Fibroblast of the aortic adventitia (primary cell): Measurements from ENCODE around the gene EPC2. TPM values are rescaled to one million over a fixed set of nuclear protein-coding genes. Genes with fewer than 3 reads are reported as not detected.

ENCODE experiments used
- DNase-seq: peaks from one replicate; pipeline ENCODE4 v3.0.0-alpha.2; 2010; ENCODE audit warnings: low read depth
- H3K4me3 ChIP-seq: 2 replicates; pipeline ENCODE4 v1.5.1; 2011; ENCODE audit warnings: low read depth, mild to moderate bottlenecking, control low read depth, low read length, moderate library complexity
- CTCF ChIP-seq: IDR thresholded peaks from 2 replicates; pipeline ENCODE4 v1.5.1; 2011; ENCODE audit warnings: mild to moderate bottlenecking, low read length, control low read depth, inconsistent platforms; ENCODE audit not compliant: insufficient read depth
- total RNA-seq: library from RNA; depleted of rRNA; stranded (reverse); fragments of >200 nt; gene quantifications from 2 replicates; pipeline ENCODE4 v1.2.3, GENCODE V29; 2012; ENCODE audit warnings: low replicate concordance

The EPC2 gene
- 22.4 and 31.7 TPM in 2 replicates for total RNA-seq

GRCh38 chr2:148643998-148644882 is at the start of gene EPC2:
Gene EPC2 (plus strand): TSS chr2:148644751. CDS start chr2:148645018, 267 bp downstream.
- peak within 1 kb of the TSS; percentile 96 for H3K4me3 ChIP-seq
- no peak for TF ChIP-seq CTCF
- DNase-seq = peak; percentile 78

GRCh38 chr2:148596018-148596417 is 48.5 kb upstream of the EPC2 start:
- DNase-seq = no peak
- no peak for TF ChIP-seq CTCF
- no peak overlapping the region for H3K4me3 ChIP-seq

- no peak overlapping the region for H3K4me3 ChIP-seq
- no peak for TF ChIP-seq CTCF
- DNase-seq = no peak
These were observed 45.2 kb upstream of the EPC2 start for GRCh38 chr2:148599109-148599991.

- TF ChIP-seq CTCF = no peak
- no peak overlapping the region for H3K4me3 ChIP-seq
- peak; percentile 31 for DNase-seq
These were observed 41.5 kb upstream of the EPC2 start for GRCh38 chr2:148602885-148603561.

GRCh38 chr2:148603562-148603920 is 41.0 kb upstream of the EPC2 start:
- no peak for TF ChIP-seq CTCF
- no peak overlapping the region for H3K4me3 ChIP-seq
- no peak for DNase-seq

GRCh38 chr2:148604927-148605326 is 39.6 kb upstream of the EPC2 start:
- H3K4me3 ChIP-seq = no peak overlapping the region
- no peak for TF ChIP-seq CTCF
- no peak for DNase-seq
